ENCODE data around the gene DXO. TPM values are rescaled to one million over a fixed set of nuclear protein-coding genes. Genes with fewer than 3 reads are reported as not detected.
"Not testable (repeated sequence)": the region's sequence is repeated elsewhere in the genome, so short reads cannot be mapped to it uniquely, and the experiment has no call there.

DXO gene
- total and polyA plus RNA-seq, 4 experiments from 2014 or later = 10.8 to 30.3 (median 19.8) TPM

- H3K4me3 Mint-ChIP-seq; H3K27me3 Mint-ChIP-seq; DNase-seq; CTCF ChIA-PET (ENCODE audit: partially characterized antibody); H3K9me3 ChIP-seq (ENCODE audit: control insufficient read depth in 1 of 2, low read length in 2 of 2); H3K4me1 ChIP-seq (ENCODE audit: insufficient read depth, low read length); H3K4me3 ChIP-seq (ENCODE audit: low read length in 2 of 2); H3K36me3 ChIP-seq (ENCODE audit: insufficient read depth, low read length); H3K27ac ChIP-seq (ENCODE audit: low read depth, low read length); POLR2A ChIA-PET (ENCODE audit: partially characterized antibody); H3K9me3 Mint-ChIP-seq; intact Hi-C loops (cut with micrococcal nuclease); H3K36me3 Mint-ChIP-seq; H3K27ac Mint-ChIP-seq; H3K27me3 ChIP-seq (ENCODE audit: insufficient read depth, low read length): not testable (repeated sequence)
- peaks cover 6 to 12% (median 8%) of the 10 kb centered on the region in 4 donors for H3K4me1 Mint-ChIP-seq
These were observed 30.8 kb upstream of the DXO start for GRCh38 chr6:32002546-32003268.

GRCh38 chr6:31996385-31996784, 24.4 kb upstream of the DXO start:
- intact Hi-C loops (cut with micrococcal nuclease); H3K4me1 Mint-ChIP-seq; H3K27me3 Mint-ChIP-seq; H3K27me3 ChIP-seq (ENCODE audit: insufficient read depth, low read length); H3K9me3 ChIP-seq (ENCODE audit: control insufficient read depth in 1 of 2, low read length in 2 of 2); H3K27ac Mint-ChIP-seq; DNase-seq; CTCF ChIA-PET (ENCODE audit: partially characterized antibody); H3K4me3 Mint-ChIP-seq; H3K27ac ChIP-seq (ENCODE audit: low read depth, low read length); H3K36me3 Mint-ChIP-seq; H3K36me3 ChIP-seq (ENCODE audit: insufficient read depth, low read length); H3K4me3 ChIP-seq (ENCODE audit: low read length in 2 of 2); H3K9me3 Mint-ChIP-seq; POLR2A ChIA-PET (ENCODE audit: partially characterized antibody); H3K4me1 ChIP-seq (ENCODE audit: insufficient read depth, low read length): not testable (repeated sequence)

GRCh38 chr6:31994421-31994820, 22.5 kb upstream of the DXO start:
- H3K4me1 ChIP-seq (ENCODE audit: insufficient read depth, low read length); H3K4me3 ChIP-seq (ENCODE audit: low read length in 2 of 2); H3K27ac ChIP-seq (ENCODE audit: low read depth, low read length); H3K27me3 ChIP-seq (ENCODE audit: insufficient read depth, low read length); intact Hi-C loops (cut with micrococcal nuclease); POLR2A ChIA-PET (ENCODE audit: partially characterized antibody); H3K27ac Mint-ChIP-seq; DNase-seq; H3K9me3 Mint-ChIP-seq; H3K27me3 Mint-ChIP-seq; H3K4me3 Mint-ChIP-seq; H3K4me1 Mint-ChIP-seq; H3K36me3 Mint-ChIP-seq; H3K9me3 ChIP-seq (ENCODE audit: control insufficient read depth in 1 of 2, low read length in 2 of 2); CTCF ChIA-PET (ENCODE audit: partially characterized antibody); H3K36me3 ChIP-seq (ENCODE audit: insufficient read depth, low read length): not testable (repeated sequence)

- CTCF ChIA-PET (ENCODE audit: partially characterized antibody); H3K36me3 ChIP-seq (ENCODE audit: insufficient read depth, low read length): not testable (repeated sequence)
These were observed 17.4 kb upstream of the DXO start for GRCh38 chr6:31989363-31989762.

GRCh38 chr6:31981744-31982143, 9.8 kb upstream of the DXO start, which contains the start of gene C4A:
Gene C4A, plus strand, starts transcription at chr6:31982057. Its CDS starts 51 bp downstream, at chr6:31982108.
- DNase-seq; H3K27ac ChIP-seq (ENCODE audit: low read depth, low read length); H3K27ac Mint-ChIP-seq; H3K9me3 ChIP-seq (ENCODE audit: control insufficient read depth in 1 of 2, low read length in 2 of 2); H3K27me3 ChIP-seq (ENCODE audit: insufficient read depth, low read length); POLR2A ChIA-PET (ENCODE audit: partially characterized antibody); H3K9me3 Mint-ChIP-seq; H3K36me3 Mint-ChIP-seq; intact Hi-C loops (cut with micrococcal nuclease); H3K27me3 Mint-ChIP-seq; H3K4me3 Mint-ChIP-seq; H3K4me3 ChIP-seq (ENCODE audit: low read length in 2 of 2); CTCF ChIA-PET (ENCODE audit: partially characterized antibody); H3K36me3 ChIP-seq (ENCODE audit: insufficient read depth, low read length): not testable (repeated sequence)
- H3K4me1 Mint-ChIP-seq = peaks cover 4 to 11% (median 6%) of the 10 kb centered on the region in 4 donors
- H3K4me1 ChIP-seq (ENCODE audit: insufficient read depth, low read length) = peaks cover 14% of the 10 kb centered on the region

More at GRCh38 chr6:31989363-31989762, 17.4 kb upstream of the DXO start:
- H3K27ac Mint-ChIP-seq; H3K27ac ChIP-seq (ENCODE audit: low read depth, low read length); H3K4me3 ChIP-seq (ENCODE audit: low read length in 2 of 2); POLR2A ChIA-PET (ENCODE audit: partially characterized antibody); H3K9me3 ChIP-seq (ENCODE audit: control insufficient read depth in 1 of 2, low read length in 2 of 2); H3K36me3 Mint-ChIP-seq; H3K4me3 Mint-ChIP-seq; H3K4me1 ChIP-seq (ENCODE audit: insufficient read depth, low read length); H3K4me1 Mint-ChIP-seq; DNase-seq; H3K27me3 ChIP-seq (ENCODE audit: insufficient read depth, low read length); intact Hi-C loops (cut with micrococcal nuclease); H3K9me3 Mint-ChIP-seq; H3K27me3 Mint-ChIP-seq: not testable (repeated sequence)

GRCh38 chr6:31980998-31981397, 9.1 kb upstream of the DXO start:
- H3K27ac Mint-ChIP-seq; POLR2A ChIA-PET (ENCODE audit: partially characterized antibody); H3K9me3 ChIP-seq (ENCODE audit: control insufficient read depth in 1 of 2, low read length in 2 of 2); DNase-seq; intact Hi-C loops (cut with micrococcal nuclease); H3K27me3 Mint-ChIP-seq; H3K27me3 ChIP-seq (ENCODE audit: insufficient read depth, low read length); H3K27ac ChIP-seq (ENCODE audit: low read depth, low read length); CTCF ChIA-PET (ENCODE audit: partially characterized antibody); H3K36me3 ChIP-seq (ENCODE audit: insufficient read depth, low read length); H3K9me3 Mint-ChIP-seq; H3K36me3 Mint-ChIP-seq; H3K4me3 ChIP-seq (ENCODE audit: low read length in 2 of 2); H3K4me3 Mint-ChIP-seq: not testable (repeated sequence)
- peaks cover 14% of the 10 kb centered on the region for H3K4me1 ChIP-seq (ENCODE audit: insufficient read depth, low read length)
- peaks cover 4 to 11% (median 6%) of the 10 kb centered on the region in 4 donors for H3K4me1 Mint-ChIP-seq

- intact Hi-C loops (cut with micrococcal nuclease); H3K27me3 Mint-ChIP-seq; POLR2A ChIA-PET (ENCODE audit: partially characterized antibody); H3K9me3 Mint-ChIP-seq; H3K27ac ChIP-seq (ENCODE audit: low read depth, low read length); H3K9me3 ChIP-seq (ENCODE audit: control insufficient read depth in 1 of 2, low read length in 2 of 2); H3K36me3 Mint-ChIP-seq; H3K4me3 ChIP-seq (ENCODE audit: low read length in 2 of 2); H3K36me3 ChIP-seq (ENCODE audit: insufficient read depth, low read length); H3K4me3 Mint-ChIP-seq; DNase-seq; H3K27me3 ChIP-seq (ENCODE audit: insufficient read depth, low read length): not testable (repeated sequence)
- Mint-ChIP-seq H3K4me1 (peaks cover 4 to 11% (median 6%) of the 10 kb centered on the region in 4 donors), H3K27ac (peak overlapping the region in 1 of 7 donors; percentile 85)
- H3K4me1 ChIP-seq (ENCODE audit: insufficient read depth, low read length) = peaks cover 14% of the 10 kb centered on the region
- CTCF ChIA-PET (ENCODE audit: partially characterized antibody) = interaction anchor here (1.1 kb wide), 1 partner anchor 28 kb away, joined by 6 read pairs; no protein-coding TSS in a partner anchor
These were observed 8.4 kb upstream of the DXO start for GRCh38 chr6:31980195-31980876.
